SK-N-SH treated with all-trans-retinoic acid at 6 μM for 48 hours (cell line): ENCODE results near the gene URB1.

ENCODE experiments used
- ATAC-seq: fragments of 200-7000 bp; cut with Tn5 transposase; 3 replicates; pipeline ENCODE4 v1.9.1; 2020; ENCODE audit warnings: mild to moderate bottlenecking, moderate library complexity
- ARNTL ChIP-seq: fragments of 450-650 bp; formaldehyde crosslinking; IDR thresholded peaks from 2 replicates; pipeline ENCODE4 v1.5.0; 2020; ENCODE audit warnings: low read depth, mild to moderate bottlenecking, moderate library complexity, borderline replicate concordance
- BACH2 ChIP-seq: fragments of 250-450 bp; sonication (Bioruptor Pico); IDR thresholded peaks from 2 replicates; pipeline ENCODE4 v1.9.0; 2021; ENCODE audit warnings: mild to moderate bottlenecking, borderline replicate concordance
- CREB5 ChIP-seq: fragments of 250-450 bp; sonication (Bioruptor Pico); IDR thresholded peaks from 2 replicates; pipeline ENCODE4 v1.5.1; 2020; ENCODE audit warnings: low read depth, mild to moderate bottlenecking, moderate library complexity
- CSDC2 ChIP-seq: fragments of 250-450 bp; sonication (Bioruptor Pico); IDR thresholded peaks from 2 replicates; pipeline ENCODE4 v1.5.0; 2020; ENCODE audit warnings: mild to moderate bottlenecking, moderate library complexity
- CSRNP3 ChIP-seq: fragments of 250-450 bp; sonication (Bioruptor Pico); IDR thresholded peaks from 2 replicates; pipeline ENCODE4 v1.5.1; 2021; ENCODE audit warnings: mild to moderate bottlenecking, moderate library complexity
- ESRRG ChIP-seq: fragments of 250-450 bp; sonication (Bioruptor Pico); IDR thresholded peaks from 2 replicates; pipeline ENCODE4 v1.6.1; 2021; ENCODE audit warnings: mild to moderate bottlenecking
- GLIS3 ChIP-seq: fragments of 250-450 bp; sonication (Bioruptor Pico); IDR thresholded peaks from 2 replicates; pipeline ENCODE4 v1.5.0; 2020; ENCODE audit warnings: mild to moderate bottlenecking, moderate library complexity
- OSR1 ChIP-seq: fragments of 250-450 bp; sonication (Bioruptor Pico); IDR thresholded peaks from 2 replicates; pipeline ENCODE4 v1.8.0; 2022; ENCODE audit warnings: moderate library complexity, mild to moderate bottlenecking, inconsistent platforms
- PPARA ChIP-seq: fragments of 250-450 bp; sonication (Bioruptor Pico); IDR thresholded peaks from 2 replicates; pipeline ENCODE4 v1.5.0; 2020; ENCODE audit warnings: mild to moderate bottlenecking, borderline replicate concordance
- RARB ChIP-seq: fragments of 250-450 bp; sonication (Bioruptor Pico); IDR thresholded peaks from 2 replicates; pipeline ENCODE4 v1.8.0; 2021; ENCODE audit warnings: mild to moderate bottlenecking, moderate library complexity
- SNAI2 ChIP-seq: fragments of 250-450 bp; sonication (Bioruptor Pico); IDR thresholded peaks from 2 replicates; pipeline ENCODE4 v1.5.0; 2020; ENCODE audit warnings: mild to moderate bottlenecking, moderate library complexity
- TCF4 ChIP-seq: fragments of 250-450 bp; sonication (Bioruptor Pico); IDR thresholded peaks from 2 replicates; pipeline ENCODE4 v1.8.0; 2021; ENCODE audit warnings: mild to moderate bottlenecking, moderate library complexity, borderline replicate concordance
- TOX ChIP-seq: fragments of 250-450 bp; sonication (Bioruptor Pico); IDR thresholded peaks from 2 replicates; pipeline ENCODE4 v1.8.0; 2021; ENCODE audit warnings: mild to moderate bottlenecking, moderate library complexity, borderline replicate concordance
- TSHZ2 ChIP-seq: fragments of 250-450 bp; sonication (Bioruptor Pico); IDR thresholded peaks from 2 replicates; pipeline ENCODE4 v1.5.0; 2020; ENCODE audit warnings: mild to moderate bottlenecking, moderate library complexity
- ZC3H10 ChIP-seq: fragments of 250-450 bp; sonication (Bioruptor Pico); IDR thresholded peaks from 2 replicates; pipeline ENCODE4 v1.5.1; 2021; ENCODE audit warnings: mild to moderate bottlenecking, moderate library complexity
- ZFP3 ChIP-seq: fragments of 250-450 bp; sonication (Bioruptor Pico); IDR thresholded peaks from 2 replicates; pipeline ENCODE4 v1.5.0; 2020; ENCODE audit warnings: mild to moderate bottlenecking, moderate library complexity
- ZFP30 ChIP-seq: fragments of 450-650 bp; formaldehyde crosslinking; IDR thresholded peaks from 2 replicates; pipeline ENCODE4 v1.5.0; 2022; ENCODE audit warnings: mild to moderate bottlenecking, moderate library complexity
- ZNF565 ChIP-seq: fragments of 450-650 bp; formaldehyde crosslinking; conservative IDR thresholded peaks from 2 replicates; pipeline ENCODE4 v1.5.0; 2020; ENCODE audit warnings: low read depth, mild to moderate bottlenecking, moderate library complexity
- ZNF70 ChIP-seq: fragments of 450-650 bp; formaldehyde crosslinking; IDR thresholded peaks from 2 replicates; pipeline ENCODE4 v1.5.0; 2020; ENCODE audit warnings: mild to moderate bottlenecking, moderate library complexity
- ZNF8 ChIP-seq: fragments of 450-650 bp; formaldehyde crosslinking; IDR thresholded peaks from 2 replicates; pipeline ENCODE4 v1.5.0; 2020; ENCODE audit warnings: mild to moderate bottlenecking, moderate library complexity

Gene URB1

DNA sequence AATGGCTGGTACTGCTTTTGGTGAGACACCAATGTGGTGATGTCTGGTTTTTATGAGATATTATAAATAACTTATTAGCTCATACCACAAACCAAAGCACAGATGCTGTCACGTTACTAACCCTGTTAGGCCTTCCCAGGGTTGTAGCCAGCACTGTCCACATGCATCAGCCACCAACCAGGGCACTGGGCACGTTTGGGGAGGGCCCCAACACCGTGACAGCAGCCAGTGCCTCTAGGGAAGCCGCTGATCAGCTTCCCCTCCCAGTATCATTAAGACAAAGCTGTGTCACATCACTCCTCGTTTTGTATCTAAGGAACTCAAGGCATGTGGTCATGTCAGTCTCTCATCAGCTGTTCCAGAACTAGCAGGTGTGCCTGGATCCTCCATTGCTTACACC lies 13.9 kb downstream of the URB1 start (continued):
- TF ChIP-seq SNAI2 (CRISPR knock-in tag): no peak
- no peak for TF ChIP-seq RARB (CRISPR knock-in tag)
- TF ChIP-seq CSDC2 (CRISPR knock-in tag): no peak
- no peak for TF ChIP-seq OSR1 (CRISPR knock-in tag)
- no peak for TF ChIP-seq BACH2 (CRISPR knock-in tag)
- no peak for TF ChIP-seq TOX (CRISPR knock-in tag)
- TF ChIP-seq GLIS3 (CRISPR knock-in tag): no peak
- no peak for TF ChIP-seq ARNTL (CRISPR knock-in tag)

- no peak for ATAC-seq
- TF ChIP-seq TSHZ2 (CRISPR knock-in tag) (no peak), OSR1 (CRISPR knock-in tag) (no peak), ESRRG (CRISPR knock-in tag) (no peak), SNAI2 (CRISPR knock-in tag) (no peak), CSDC2 (CRISPR knock-in tag) (no peak), ZC3H10 (CRISPR knock-in tag) (no peak), TCF4 (CRISPR knock-in tag) (no peak), CSRNP3 (CRISPR knock-in tag) (no peak), ZNF565 (CRISPR knock-in tag) (no peak), ZNF8 (CRISPR knock-in tag) (no peak), TOX (CRISPR knock-in tag) (no peak), RARB (CRISPR knock-in tag) (no peak), ZFP3 (CRISPR knock-in tag) (no peak), ZNF70 (CRISPR knock-in tag) (no peak), ZFP30 (no peak), ARNTL (CRISPR knock-in tag) (no peak)
- TF ChIP-seq, all 23 proteins: peak for 0
Observed at GRCh38 chr21:32377991-32378390, 14.8 kb downstream of the URB1 start.

GRCh38 chr21:32377506-32377905 lies 15.3 kb downstream of the URB1 start:
- TF ChIP-seq PPARA (CRISPR knock-in tag) (no peak), RARB (CRISPR knock-in tag) (no peak), ZFP30 (no peak), TOX (CRISPR knock-in tag) (no peak), ZFP3 (CRISPR knock-in tag) (no peak), ARNTL (CRISPR knock-in tag) (no peak), CSDC2 (CRISPR knock-in tag) (no peak), CREB5 (CRISPR knock-in tag) (no peak), ZNF565 (CRISPR knock-in tag) (no peak), OSR1 (CRISPR knock-in tag) (no peak), CSRNP3 (CRISPR knock-in tag) (no peak), ZC3H10 (CRISPR knock-in tag) (no peak), ZNF70 (CRISPR knock-in tag) (no peak), ZNF8 (CRISPR knock-in tag) (no peak), ESRRG (CRISPR knock-in tag) (no peak), TCF4 (CRISPR knock-in tag) (no peak), TSHZ2 (CRISPR knock-in tag) (no peak), BACH2 (CRISPR knock-in tag) (no peak)
- TF ChIP-seq, all 23 proteins: peak for 0
- ATAC-seq: no peak
